DOHH2 (cell line): Measurements from ENCODE around the gene TSPAN11.
A peak's percentile ranks its signal among the peaks of the same experiment; 100 is the strongest.

Experiments
- CTCF ChIP-seq: fragments of 200-600 bp; sonication (generic); IDR thresholded peaks from one replicate; pipeline ENCODE4 v1.5.1; 2014; ENCODE audit warnings: antibody characterized with exemption, mild to moderate bottlenecking, low read depth, low read length; ENCODE audit not compliant: poor library complexity, severe bottlenecking
- EZH2phosphoT487 ChIP-seq: fragments of 200-600 bp; sonication (generic); IDR thresholded peaks from 2 replicates; pipeline ENCODE4 v1.6.1; 2017; ENCODE audit warnings: borderline replicate concordance, mild to moderate bottlenecking, antibody characterized with exemption, low read length, moderate library complexity, mixed read lengths

- TF ChIP-seq CTCF (peak; percentile 72), EZH2phosphoT487 (no peak)
Observed at GRCh38 chr12:30985814-30986452, 59.4 kb downstream of the TSPAN11 start.
